ENCODE measurements around the gene PDE11A. TPM values are rescaled to one million over a fixed set of nuclear protein-coding genes. Genes with fewer than 3 reads are reported as not detected.
"Not testable (repeated sequence)": the region's sequence is repeated elsewhere in the genome, so short reads cannot be mapped to it uniquely, and the experiment has no call there.

PDE11A gene
- total RNA-seq, 2 donors from 2014 or later = not detected

DNA sequence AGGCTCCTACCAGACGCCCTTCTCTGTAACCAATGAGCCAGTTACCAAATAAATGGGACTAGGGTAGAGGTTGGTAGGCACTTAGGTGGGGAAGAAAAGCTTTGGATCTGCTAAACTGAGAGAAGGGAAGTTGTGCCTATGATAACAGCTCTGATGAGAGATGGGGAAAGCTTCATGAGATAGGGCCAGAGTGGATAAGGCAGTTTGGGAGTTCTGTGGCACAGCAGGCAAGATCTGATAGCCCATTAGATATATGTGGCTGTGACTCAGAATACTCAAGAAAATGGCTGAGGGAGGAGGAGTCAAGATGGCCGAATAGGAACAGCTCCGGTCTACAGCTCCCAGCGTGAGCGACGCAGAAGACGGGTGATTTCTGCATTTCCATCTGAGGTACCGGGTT, 99.8 kb downstream of the PDE11A start:
- no peak overlapping the region for H3K4me3 Mint-ChIP-seq
- no peaks in the 10 kb centered on the region for H3K36me3 Mint-ChIP-seq (ENCODE audit: low read depth)
- H3K9me3 ChIP-seq (ENCODE audit: control insufficient read depth, low read length, poor library complexity, severe bottlenecking) = no peaks in the 10 kb centered on the region
- DNase-seq (no peak), ATAC-seq (no peak)
- no peaks in the 10 kb centered on the region for H3K4me1 Mint-ChIP-seq
- no peak overlapping the region for H3K27ac Mint-ChIP-seq
- no peaks in the 10 kb centered on the region for H3K27me3 Mint-ChIP-seq

DNA sequence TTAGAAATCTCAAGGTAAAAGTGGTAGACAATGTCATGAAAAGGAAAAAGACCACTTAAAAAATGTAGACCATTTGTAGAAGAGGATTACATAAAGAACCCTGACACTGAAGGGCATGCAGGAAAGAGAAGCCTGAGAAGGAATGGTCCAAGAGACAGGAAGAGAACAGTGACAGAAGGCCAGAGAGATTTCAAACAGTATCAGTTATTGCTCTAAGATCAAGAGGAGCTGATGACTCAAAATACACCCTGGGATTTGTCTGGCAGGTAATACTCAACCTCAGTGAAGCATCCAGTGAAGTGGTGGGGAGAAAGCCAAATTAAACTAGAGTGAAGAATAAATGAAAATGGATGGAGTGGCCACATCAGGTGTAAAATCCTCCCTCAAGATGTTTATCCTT, 100.5 kb downstream of the PDE11A start:
- H3K36me3 Mint-ChIP-seq (ENCODE audit: low read depth) = no peaks in the 10 kb centered on the region
- no peak for ATAC-seq
- H3K9me3 ChIP-seq (ENCODE audit: control insufficient read depth, low read length, poor library complexity, severe bottlenecking) = no peaks in the 10 kb centered on the region
- no peaks in the 10 kb centered on the region for H3K27me3 Mint-ChIP-seq
- H3K27ac Mint-ChIP-seq = no peak overlapping the region
- no peak overlapping the region for H3K4me3 Mint-ChIP-seq
- no peaks in the 10 kb centered on the region for H3K4me1 Mint-ChIP-seq
- DNase-seq = no peak

DNA sequence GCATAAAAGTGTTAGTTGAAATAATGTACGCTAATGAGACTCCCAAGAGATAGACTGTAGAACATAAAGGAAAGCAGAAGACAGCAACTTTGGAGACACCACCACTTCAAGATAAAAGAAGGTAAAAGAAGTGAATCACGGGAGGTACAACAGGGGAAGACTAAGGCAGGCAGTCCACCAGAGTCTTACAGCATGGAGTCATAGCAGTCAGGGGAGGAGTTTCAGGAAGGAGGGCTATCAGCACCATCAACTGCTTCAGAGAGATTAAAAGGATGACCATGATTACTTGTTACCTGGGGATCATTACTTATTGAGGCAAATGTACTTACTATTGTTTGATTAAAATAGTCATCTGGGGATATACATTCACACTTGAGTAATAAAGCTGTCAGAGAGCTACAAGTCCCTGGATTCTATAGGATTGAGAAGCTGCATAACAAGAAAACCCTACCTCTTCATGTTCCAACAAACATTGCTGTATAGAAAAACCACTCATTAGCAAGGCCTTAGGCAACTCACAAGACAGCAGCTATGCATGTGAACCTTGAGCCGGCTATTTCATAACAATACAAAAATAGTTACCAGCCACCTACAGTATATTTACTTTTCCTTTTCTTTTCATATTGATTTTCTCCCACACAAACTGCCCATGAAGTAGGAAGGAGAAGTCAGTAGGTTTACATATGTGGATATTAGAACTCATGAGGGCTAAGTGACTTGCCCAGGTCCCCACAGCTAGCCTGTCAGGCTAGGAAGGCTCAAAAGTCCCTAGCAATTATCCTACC, 101.7 kb downstream of the PDE11A start:
- H3K27ac Mint-ChIP-seq = no peak overlapping the region
- H3K27me3 Mint-ChIP-seq = peaks cover 7% of the 10 kb centered on the region
- no peaks in the 10 kb centered on the region for H3K4me1 Mint-ChIP-seq
- H3K36me3 Mint-ChIP-seq (ENCODE audit: low read depth) = no peaks in the 10 kb centered on the region
- no peak for ATAC-seq
- no peak overlapping the region for H3K4me3 Mint-ChIP-seq
- no peak for DNase-seq
- H3K9me3 ChIP-seq (ENCODE audit: control insufficient read depth, low read length, poor library complexity, severe bottlenecking) = no peaks in the 10 kb centered on the region

DNA sequence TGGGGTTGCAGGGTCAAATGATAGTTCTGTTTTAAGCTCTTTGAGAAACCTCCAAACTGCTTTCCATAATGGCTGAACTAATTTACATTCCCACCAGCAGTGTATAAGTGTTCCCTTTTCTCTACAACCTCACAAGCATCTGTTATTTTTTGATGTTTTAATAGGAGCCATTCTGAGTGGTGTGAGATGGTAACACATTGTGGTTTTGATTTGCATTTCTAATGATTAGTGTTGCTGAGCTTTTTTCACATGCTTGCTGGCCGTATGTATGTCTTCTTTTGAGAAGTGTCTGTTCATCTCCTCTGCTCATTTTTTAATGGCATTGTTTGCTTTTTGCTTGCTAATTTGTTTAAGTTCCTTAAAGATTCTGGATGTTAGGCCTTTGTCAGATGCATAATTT, 107.7 kb downstream of the PDE11A start:
- no peaks in the 10 kb centered on the region for H3K4me1 Mint-ChIP-seq
- H3K4me3 Mint-ChIP-seq = no peak overlapping the region

DNA sequence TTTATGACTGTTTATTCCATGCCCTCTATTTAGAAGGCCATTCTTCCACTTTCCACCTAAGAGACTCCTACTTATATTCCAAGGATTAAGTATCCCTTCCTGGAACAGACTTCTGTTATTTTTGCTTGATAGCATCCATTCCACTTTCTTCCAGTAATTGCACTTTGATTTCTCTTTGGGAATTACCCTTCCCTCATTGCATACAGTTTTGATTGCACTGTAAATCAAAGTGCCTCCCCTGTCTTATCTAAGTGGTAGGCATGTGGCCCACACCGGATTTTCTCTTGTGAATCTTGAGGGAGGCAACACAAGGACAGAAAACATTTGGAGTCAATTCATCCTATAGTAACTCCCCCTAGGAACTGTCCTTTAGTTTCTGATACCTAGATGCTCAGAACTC, 120.4 kb downstream of the PDE11A start:
- no peaks in the 10 kb centered on the region for H3K9me3 ChIP-seq (ENCODE audit: control insufficient read depth, low read length, poor library complexity, severe bottlenecking)
- DNase-seq (no peak), ATAC-seq (no peak)
- Mint-ChIP-seq H3K27ac (no peak overlapping the region), H3K4me3 (no peak overlapping the region), H3K27me3 (peaks cover 28% of the 10 kb centered on the region), H3K36me3 (ENCODE audit: low read depth) (no peaks in the 10 kb centered on the region), H3K4me1 (peaks cover 2% of the 10 kb centered on the region)

More for the DNA sequence above, 107.7 kb downstream of the PDE11A start:
- DNase-seq (no peak), ATAC-seq (no peak)
- Mint-ChIP-seq H3K27me3 (peaks cover 12% of the 10 kb centered on the region), H3K36me3 (ENCODE audit: low read depth) (no peaks in the 10 kb centered on the region), H3K27ac (no peak overlapping the region)
- H3K9me3 ChIP-seq (ENCODE audit: control insufficient read depth, low read length, poor library complexity, severe bottlenecking) = no peaks in the 10 kb centered on the region

DNA sequence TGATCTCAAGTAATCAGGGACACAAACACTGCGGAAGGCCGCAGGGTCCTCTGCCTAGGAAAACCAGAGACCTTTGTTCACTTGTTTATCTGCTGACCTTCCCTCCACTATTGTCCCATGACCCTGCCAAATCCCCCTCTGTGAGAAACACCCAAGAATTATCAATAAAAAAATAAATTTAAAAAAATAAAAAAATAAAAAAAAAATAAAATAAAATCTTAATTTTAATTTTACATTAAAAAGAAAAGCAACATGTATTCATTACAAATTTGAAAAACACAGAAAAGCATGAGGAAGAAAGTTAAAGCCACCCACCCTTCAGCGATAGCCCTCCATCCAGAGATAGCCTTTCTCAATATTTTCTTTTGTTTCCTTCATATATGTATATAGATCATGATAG, 125.0 kb downstream of the PDE11A start:
- not testable (repeated sequence) for DNase-seq; ATAC-seq; H3K27me3 Mint-ChIP-seq; H3K9me3 ChIP-seq (ENCODE audit: control insufficient read depth, low read length, poor library complexity, severe bottlenecking); H3K27ac Mint-ChIP-seq; H3K36me3 Mint-ChIP-seq (ENCODE audit: low read depth); H3K4me1 Mint-ChIP-seq; H3K4me3 Mint-ChIP-seq

DNA sequence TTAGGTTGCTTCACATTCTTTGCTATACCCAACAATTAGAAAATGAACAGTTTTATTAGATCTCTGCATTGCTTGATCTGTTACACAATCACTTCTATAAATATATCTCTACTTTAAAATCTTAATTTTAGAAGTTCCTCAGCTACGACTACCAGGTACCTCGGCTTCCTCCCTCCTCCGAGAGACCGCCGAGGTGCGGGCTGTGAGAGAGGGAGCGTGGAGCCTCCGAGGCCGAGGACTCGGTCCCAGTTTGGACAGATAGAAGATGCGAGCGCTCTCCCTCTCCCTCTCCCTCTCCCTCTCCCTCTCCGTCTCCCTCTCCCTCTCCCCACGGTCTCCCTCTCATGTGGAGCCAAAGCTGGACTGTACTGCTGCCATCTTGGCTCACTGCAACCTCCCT, 128.0 kb downstream of the PDE11A start:
- not testable (repeated sequence) for H3K9me3 ChIP-seq (ENCODE audit: control insufficient read depth, low read length, poor library complexity, severe bottlenecking); ATAC-seq; H3K36me3 Mint-ChIP-seq (ENCODE audit: low read depth); H3K4me3 Mint-ChIP-seq; DNase-seq; H3K4me1 Mint-ChIP-seq; H3K27me3 Mint-ChIP-seq; H3K27ac Mint-ChIP-seq

DNA sequence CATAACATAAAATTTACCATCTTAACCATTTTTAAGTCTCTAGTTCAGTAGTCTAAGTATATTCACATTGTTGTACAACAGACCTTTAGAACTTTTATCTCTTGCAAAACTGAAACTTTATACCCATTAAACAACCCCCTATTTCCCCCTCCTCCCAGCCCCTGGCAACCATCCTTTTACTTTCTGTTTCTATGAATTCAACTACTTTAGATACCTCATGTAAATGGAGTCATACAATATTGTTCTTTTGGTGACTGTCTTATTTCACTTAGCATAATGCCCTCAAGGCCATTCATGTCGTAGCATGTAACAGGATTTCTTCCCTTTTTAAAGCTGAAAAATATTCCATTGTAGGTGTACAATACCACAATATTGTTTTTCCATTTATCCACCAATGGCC, 129.8 kb downstream of the PDE11A start:
- Mint-ChIP-seq H3K27ac (no peak overlapping the region), H3K27me3 (no peaks in the 10 kb centered on the region), H3K4me1 (no peaks in the 10 kb centered on the region), H3K4me3 (no peak overlapping the region), H3K36me3 (ENCODE audit: low read depth) (no peaks in the 10 kb centered on the region)
- DNase-seq = no peak
- no peak for ATAC-seq
- no peaks in the 10 kb centered on the region for H3K9me3 ChIP-seq (ENCODE audit: control insufficient read depth, low read length, poor library complexity, severe bottlenecking)

DNA sequence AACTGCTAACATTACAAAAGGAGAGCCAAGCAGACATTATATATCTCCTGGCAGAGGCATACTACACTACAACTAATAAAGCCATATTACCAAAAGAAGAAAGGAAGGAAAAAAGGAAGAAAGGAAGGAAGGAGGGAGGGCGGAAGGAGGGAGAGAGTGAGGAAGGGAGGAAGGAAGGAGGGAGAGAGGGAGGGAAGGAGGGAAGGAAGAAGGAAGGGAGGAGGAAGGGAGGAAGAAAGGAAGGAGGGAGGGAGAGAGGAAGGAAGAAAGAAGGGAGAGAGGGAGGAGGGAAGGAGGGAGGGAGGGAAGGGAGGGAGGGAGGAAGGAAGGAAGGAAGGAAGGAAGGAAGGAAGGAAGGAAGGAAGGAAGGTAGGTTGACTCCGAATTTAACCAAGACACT, 133.4 kb downstream of the PDE11A start:
- Mint-ChIP-seq H3K27me3 (no peaks in the 10 kb centered on the region), H3K4me1 (peaks cover 2% of the 10 kb centered on the region), H3K36me3 (ENCODE audit: low read depth) (no peaks in the 10 kb centered on the region), H3K4me3 (no peak overlapping the region), H3K27ac (no peak overlapping the region)
- no peak for DNase-seq
- no peaks in the 10 kb centered on the region for H3K9me3 ChIP-seq (ENCODE audit: control insufficient read depth, low read length, poor library complexity, severe bottlenecking)
- ATAC-seq = no peak

DNA sequence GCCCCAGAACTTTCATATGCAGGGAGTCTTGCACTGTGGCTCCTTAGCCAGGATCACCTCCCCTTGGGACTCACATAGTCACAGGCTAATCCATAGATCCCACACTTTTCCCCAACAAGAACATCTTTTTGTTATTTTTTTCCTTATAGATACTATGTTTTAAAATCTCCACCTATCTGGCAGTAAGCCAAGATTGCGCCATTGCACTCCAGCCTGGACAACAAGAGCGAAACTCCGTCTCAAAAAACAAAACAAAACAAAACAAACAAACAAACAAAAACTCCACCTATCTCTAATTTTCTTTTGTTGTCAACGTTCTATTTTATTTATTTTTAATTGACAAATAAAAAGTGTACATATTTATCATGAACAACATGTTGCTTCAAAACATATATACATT, 141.7 kb downstream of the PDE11A start:
- DNase-seq (no peak), ATAC-seq (no peak)
- H3K9me3 ChIP-seq (ENCODE audit: control insufficient read depth, low read length, poor library complexity, severe bottlenecking) = peaks cover 4% of the 10 kb centered on the region
- Mint-ChIP-seq H3K4me3 (no peak overlapping the region), H3K27me3 (peaks cover 7% of the 10 kb centered on the region), H3K4me1 (peaks cover 2% of the 10 kb centered on the region), H3K36me3 (ENCODE audit: low read depth) (peaks cover 2% of the 10 kb centered on the region), H3K27ac (no peak overlapping the region)

DNA sequence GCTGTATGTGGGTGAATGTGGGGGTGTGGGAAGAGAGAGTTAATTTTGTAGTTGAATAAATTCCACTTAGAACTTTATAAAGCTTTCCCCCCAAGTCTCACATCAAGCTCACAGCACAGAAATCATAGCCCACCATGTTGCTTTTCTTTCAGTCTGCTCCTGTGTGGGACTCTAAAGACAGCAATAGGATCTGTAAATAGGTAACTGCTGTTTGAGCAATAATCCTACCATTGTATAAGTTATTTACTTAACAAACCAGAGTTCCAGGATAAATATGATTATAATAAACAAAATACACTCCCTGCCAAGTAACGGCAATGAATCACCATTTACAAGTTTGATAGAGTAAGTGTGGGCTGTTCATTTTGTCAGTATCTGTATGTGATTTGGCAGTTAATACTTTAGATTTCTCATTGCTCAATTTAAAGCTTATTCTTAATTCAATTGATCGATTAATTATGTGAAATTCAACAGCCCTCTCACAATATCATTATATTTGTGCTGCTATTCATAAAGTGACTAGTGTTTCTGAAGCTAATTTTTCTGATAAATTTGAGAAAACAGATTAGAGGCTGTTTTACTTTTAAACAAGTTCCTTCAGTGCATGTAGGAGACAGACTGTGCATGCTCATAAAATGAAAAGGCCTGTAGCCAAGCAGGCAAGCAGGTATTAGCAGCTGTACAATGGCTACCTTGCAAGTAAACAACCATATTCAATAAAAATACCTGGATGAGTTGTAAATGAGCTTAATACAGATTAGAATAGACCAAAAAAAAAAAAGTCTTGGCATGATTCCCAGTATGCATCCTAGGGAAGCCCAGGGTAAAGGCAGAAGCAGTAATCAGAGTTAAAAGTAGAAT, 142.7 kb downstream of the PDE11A start:
- no peak for ATAC-seq
- DNase-seq = no peak
- peaks cover 2% of the 10 kb centered on the region for H3K36me3 Mint-ChIP-seq (ENCODE audit: low read depth)
- H3K4me1 Mint-ChIP-seq = no peaks in the 10 kb centered on the region
- H3K9me3 ChIP-seq (ENCODE audit: control insufficient read depth, low read length, poor library complexity, severe bottlenecking) = peaks cover 4% of the 10 kb centered on the region
- H3K27ac Mint-ChIP-seq = no peak overlapping the region
- peaks cover 13% of the 10 kb centered on the region for H3K27me3 Mint-ChIP-seq
- H3K4me3 Mint-ChIP-seq = no peak overlapping the region

DNA sequence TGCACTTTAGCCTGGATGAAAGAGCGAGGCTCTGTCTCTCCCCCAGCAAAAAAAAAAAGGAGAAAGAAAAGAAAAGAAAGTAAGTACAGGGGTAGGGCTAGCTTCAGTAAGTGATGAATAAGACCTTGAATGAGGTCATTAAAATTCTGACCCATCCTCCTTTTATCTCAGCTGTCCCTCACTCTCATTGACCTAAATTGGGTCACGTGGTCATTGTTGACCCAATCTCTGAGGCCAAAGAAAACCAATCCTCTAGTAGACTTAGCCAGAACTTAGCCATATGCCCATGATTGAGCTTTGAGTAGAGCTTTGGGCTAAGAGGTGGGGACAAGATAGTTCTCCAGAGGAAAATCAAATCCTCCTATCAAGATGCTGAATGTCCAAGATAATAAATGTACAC, 149.3 kb downstream of the PDE11A start:
- Mint-ChIP-seq H3K36me3 (ENCODE audit: low read depth) (no peaks in the 10 kb centered on the region), H3K27ac (no peak overlapping the region), H3K4me1 (no peaks in the 10 kb centered on the region), H3K27me3 (peaks cover 7% of the 10 kb centered on the region), H3K4me3 (no peak overlapping the region)
- ATAC-seq (no peak), DNase-seq (no peak)
- H3K9me3 ChIP-seq (ENCODE audit: control insufficient read depth, low read length, poor library complexity, severe bottlenecking) = no peaks in the 10 kb centered on the region

DNA sequence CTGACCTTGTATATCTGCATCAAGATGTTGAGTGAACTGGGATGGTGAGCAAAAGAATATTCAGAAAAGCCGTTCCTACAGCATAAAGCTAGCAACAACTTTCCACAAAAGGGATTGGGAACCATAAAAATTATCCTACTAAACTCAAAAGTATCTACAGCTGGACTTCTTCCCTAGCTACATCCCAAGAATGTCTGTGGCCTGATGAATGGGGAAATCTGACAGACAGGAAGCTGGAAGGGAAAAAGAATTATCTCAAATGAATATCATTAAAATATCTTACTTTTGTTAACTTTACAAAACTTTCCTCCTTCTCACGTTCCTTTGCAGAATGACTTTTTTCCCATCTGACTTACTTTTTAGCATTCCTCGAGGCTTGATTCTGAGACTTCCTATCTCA, 150.9 kb downstream of the PDE11A start:
- H3K27ac Mint-ChIP-seq = no peak overlapping the region
- H3K4me1 Mint-ChIP-seq = no peaks in the 10 kb centered on the region
- no peak overlapping the region for H3K4me3 Mint-ChIP-seq
- peaks cover 7% of the 10 kb centered on the region for H3K27me3 Mint-ChIP-seq
- H3K36me3 Mint-ChIP-seq (ENCODE audit: low read depth) = no peaks in the 10 kb centered on the region
- no peak for DNase-seq
- H3K9me3 ChIP-seq (ENCODE audit: control insufficient read depth, low read length, poor library complexity, severe bottlenecking) = no peaks in the 10 kb centered on the region
- no peak for ATAC-seq

DNA sequence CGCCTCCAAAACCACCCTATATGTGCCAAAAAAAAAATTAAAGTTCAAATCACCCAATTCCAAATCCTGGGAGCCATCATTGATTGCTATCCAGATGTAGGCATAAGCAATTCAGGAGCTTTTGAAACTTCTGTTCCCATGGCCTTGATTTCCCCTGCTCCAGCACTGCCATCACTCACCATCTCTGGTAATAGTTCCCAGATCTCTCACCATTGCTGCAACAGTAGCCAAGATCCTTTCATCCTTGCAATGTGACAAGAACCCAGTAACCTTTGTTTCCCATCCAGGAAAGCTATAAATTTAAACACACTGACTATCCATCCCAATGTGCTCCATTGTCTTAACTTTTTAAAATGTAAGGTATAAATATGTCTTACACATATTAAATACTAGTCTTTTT, 155.4 kb downstream of the PDE11A start:
- Mint-ChIP-seq H3K4me1 (no peaks in the 10 kb centered on the region), H3K4me3 (no peak overlapping the region), H3K27ac (no peak overlapping the region), H3K36me3 (ENCODE audit: low read depth) (no peaks in the 10 kb centered on the region), H3K27me3 (no peaks in the 10 kb centered on the region)
- H3K9me3 ChIP-seq (ENCODE audit: control insufficient read depth, low read length, poor library complexity, severe bottlenecking) = no peaks in the 10 kb centered on the region
- ATAC-seq = no peak
- DNase-seq = no peak

All from T-helper 17 cell (primary cell).